22Rv1 (cell line): Measurements from ENCODE around the gene ZNF219.

ENCODE experiments used
- H3K27ac ChIP-seq: fragments of 450-650 bp; 2 replicates; pipeline ENCODE4 v1.5.1; 2017
- ZFX ChIP-seq: fragments of 450-650 bp; IDR thresholded peaks from 2 replicates; pipeline ENCODE4 v1.6.1; 2017; ENCODE audit warnings: antibody characterized with exemption, borderline replicate concordance
- TF ChIP-seq, protein P1 (sequence below): fragments of 450-650 bp; IDR thresholded peaks from 2 replicates; pipeline ENCODE4 v1.5.1; 2017; ENCODE audit warnings: mild to moderate bottlenecking

The ZNF219 gene

DNA sequence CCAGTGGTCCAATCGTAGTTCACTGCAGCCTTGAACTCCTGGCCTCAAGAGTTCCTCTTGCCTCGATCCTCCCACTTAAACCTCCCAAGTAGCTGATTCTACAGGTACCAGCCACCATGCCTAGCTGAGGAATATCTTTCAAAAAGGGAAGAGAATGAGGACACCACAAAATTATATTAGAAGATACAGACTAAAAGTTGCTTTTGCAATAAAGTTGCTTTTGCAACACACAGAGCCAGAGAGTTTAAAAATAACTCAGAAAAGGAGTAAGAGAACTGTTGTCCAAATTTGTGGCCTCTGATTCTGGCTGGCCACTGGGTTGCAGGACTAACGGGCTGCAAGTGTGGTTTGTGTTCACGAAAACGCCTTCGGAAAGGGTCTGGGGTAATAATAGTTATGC lies 22.2 kb upstream of the ZNF219 start:
- TF ChIP-seq, protein P1, sequence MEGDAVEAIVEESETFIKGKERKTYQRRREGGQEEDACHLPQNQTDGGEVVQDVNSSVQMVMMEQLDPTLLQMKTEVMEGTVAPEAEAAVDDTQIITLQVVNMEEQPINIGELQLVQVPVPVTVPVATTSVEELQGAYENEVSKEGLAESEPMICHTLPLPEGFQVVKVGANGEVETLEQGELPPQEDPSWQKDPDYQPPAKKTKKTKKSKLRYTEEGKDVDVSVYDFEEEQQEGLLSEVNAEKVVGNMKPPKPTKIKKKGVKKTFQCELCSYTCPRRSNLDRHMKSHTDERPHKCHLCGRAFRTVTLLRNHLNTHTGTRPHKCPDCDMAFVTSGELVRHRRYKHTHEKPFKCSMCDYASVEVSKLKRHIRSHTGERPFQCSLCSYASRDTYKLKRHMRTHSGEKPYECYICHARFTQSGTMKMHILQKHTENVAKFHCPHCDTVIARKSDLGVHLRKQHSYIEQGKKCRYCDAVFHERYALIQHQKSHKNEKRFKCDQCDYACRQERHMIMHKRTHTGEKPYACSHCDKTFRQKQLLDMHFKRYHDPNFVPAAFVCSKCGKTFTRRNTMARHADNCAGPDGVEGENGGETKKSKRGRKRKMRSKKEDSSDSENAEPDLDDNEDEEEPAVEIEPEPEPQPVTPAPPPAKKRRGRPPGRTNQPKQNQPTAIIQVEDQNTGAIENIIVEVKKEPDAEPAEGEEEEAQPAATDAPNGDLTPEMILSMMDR: no peak
- no peak for TF ChIP-seq ZFX
- no peak overlapping the region for H3K27ac ChIP-seq

DNA sequence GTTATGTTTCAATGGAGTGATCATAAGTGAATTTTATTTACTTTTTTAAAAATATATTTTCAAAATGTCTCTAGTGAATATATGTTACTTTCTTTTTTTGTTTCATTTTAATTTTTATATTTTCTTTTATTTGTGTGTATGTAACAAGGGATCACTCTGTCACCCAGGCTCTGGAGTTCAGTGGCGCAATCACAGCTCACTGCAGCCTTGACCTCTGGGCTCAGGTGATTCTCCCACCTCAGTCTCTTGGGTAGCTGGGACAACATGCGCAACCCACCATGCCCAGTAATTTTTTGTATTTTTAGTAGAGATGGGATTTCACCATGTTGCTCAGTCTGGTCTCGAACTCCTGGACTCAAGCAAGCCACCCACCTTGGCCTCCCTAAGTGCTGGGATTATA lies 20.5 kb upstream of the ZNF219 start:
- TF ChIP-seq ZFX: no peak
- TF ChIP-seq, protein P1: no peak
- H3K27ac ChIP-seq: no peak overlapping the region

DNA sequence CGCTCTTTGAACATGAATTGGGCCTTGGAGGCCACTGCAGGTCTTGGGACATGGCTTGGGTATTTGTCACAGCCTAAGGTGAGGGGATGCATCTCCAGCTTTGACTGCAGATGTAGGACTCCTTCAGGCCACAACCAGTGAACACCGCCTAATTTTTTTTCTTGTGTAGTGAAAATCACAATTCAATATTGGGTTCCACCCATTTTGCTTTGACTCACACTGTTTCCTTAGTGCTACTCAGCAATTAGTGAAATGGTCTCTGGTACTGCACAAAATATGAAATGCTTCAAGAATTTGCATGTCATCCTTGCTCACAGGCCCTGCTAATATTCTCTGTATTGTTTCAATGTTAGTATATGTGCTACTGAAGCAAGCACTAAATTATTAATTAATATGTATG lies 14.9 kb upstream of the ZNF219 start:
- H3K27ac ChIP-seq: no peak overlapping the region

DNA sequence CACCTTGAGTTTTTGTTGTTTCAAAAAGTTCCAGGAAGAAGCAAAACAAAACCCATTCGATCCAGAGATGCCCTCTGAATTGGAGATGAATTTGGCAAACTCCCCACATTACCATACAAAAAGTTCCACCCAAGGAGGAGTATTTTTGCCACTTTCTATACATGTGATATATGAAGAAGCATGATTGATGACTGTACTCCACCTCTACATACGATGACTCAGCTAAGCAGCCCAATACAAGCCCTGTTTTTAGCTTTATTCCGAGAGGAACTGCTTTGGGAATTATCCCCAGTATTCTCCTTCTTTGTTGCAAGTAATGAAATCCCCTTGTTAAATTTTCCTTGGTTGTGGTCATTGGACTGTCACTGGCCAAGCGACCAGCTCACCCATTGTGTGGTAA lies 13.8 kb upstream of the ZNF219 start:
- H3K27ac ChIP-seq: no peak overlapping the region
- TF ChIP-seq, protein P1: no peak
- no peak for TF ChIP-seq ZFX

More for the DNA sequence above, 14.9 kb upstream of the ZNF219 start:
- TF ChIP-seq, protein P1: no peak
- no peak for TF ChIP-seq ZFX

DNA sequence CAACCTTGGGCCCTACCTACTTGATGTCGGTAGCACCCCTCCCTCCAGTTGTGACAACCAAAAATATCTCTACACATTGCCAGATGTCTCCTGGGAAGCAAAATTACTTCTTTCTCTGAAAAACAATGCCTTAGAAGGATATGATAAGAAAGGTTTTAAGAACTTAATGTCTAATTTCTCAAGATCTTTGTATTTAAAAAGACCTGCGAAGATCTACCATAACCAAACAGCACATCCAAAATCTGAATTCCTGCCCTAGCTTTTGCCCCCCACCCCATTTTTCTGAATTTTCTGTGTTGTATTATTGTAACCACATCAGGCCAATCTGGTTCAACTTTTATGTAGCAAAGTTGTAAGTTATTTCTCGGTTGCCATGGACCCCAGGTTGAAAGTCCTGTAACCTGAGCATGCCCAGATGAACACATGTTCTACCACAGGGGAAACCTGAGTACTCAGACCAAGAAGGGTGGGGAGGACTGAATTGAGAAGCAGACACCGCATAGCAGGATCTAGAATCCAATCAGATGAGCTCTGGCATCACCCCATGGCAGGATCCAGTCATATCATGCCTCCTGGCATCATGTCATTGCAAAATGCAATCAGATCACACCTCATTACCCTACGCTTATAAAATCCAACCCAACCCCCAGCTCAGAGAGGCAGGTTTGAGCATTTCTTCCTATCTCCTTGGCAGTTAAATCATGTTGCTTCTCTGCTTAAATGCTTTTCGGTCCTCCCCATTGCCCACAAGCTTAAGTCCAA lies 11.1 kb upstream of the ZNF219 start:
- H3K27ac ChIP-seq: no peak overlapping the region
- no peak for TF ChIP-seq ZFX
- TF ChIP-seq, protein P1: no peak

DNA sequence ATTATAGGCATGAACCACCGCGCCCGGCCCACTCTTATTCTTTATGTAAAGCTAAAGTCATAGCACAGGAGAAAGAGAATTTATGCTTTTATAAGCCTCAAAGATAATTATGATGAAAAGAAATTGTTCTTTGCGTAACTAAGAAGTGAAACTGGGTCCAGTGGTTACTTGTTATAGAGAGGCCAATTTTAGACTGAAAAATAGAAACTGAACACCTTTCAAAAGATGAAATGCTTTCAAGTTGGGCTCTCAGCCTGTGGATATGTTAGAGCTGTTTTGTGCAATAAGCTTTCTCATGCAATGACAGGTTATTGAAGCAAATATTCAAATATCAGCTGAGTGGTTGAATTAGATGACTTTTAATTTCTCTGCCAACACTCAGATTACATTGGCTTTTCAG lies 10.3 kb upstream of the ZNF219 start:
- H3K27ac ChIP-seq: no peak overlapping the region

DNA sequence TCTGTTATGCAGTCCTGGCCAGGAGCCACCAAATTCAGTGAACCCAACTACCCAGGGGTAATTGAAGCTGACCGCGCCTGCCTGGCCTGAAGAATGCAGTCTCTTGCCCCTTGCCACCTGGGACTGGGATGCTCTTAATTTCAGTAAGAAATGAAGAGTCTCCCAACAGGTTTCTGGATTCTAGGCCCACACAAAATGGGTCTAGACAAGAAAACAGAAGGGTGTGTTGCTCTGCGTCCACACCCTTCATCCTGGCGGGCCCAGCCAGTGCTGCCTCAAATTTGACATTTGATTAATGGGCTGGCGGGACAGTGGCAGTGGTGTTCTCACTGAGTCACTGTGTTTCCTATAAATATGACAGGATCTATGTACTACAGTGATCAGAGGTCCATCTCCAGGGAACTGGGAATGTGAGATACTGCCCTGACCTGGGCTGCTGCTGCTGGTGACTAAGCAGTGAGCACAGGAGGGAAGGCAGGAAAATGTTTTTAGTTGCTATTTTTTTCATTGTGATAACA lies 8.9 kb upstream of the ZNF219 start:
- no peak for TF ChIP-seq ZFX
- TF ChIP-seq, protein P1: no peak
- H3K27ac ChIP-seq: peak overlapping the region; percentile 99

More for the DNA sequence above, 10.3 kb upstream of the ZNF219 start:
- TF ChIP-seq ZFX: no peak
- TF ChIP-seq, protein P1: no peak
